Glomerular visceral epithelial cell (primary cell): Measurements from ENCODE around the gene SKIDA1.
A peak's percentile ranks its signal among the peaks of the same experiment; 100 is the strongest.
"Not testable (repeated sequence)": the region's sequence is repeated elsewhere in the genome, so short reads cannot be mapped to it uniquely, and the experiment has no call there.

Source experiments
- DNase-seq: peaks from one replicate; pipeline ENCODE4 v3.0.0-alpha.2; 2016; ENCODE audit errors: extremely low spot score

SKIDA1 gene

GRCh38 chr10:21525367-21526187 lies at the start of gene SKIDA1:
Gene SKIDA1 (minus strand): TSS chr10:21525682. CDS start chr10:21517822, 7,860 bp downstream.
- peak; percentile 85 for DNase-seq

- DNase-seq = not testable (repeated sequence)
Measured at GRCh38 chr10:21574514-21574913, 49.0 kb upstream of the SKIDA1 start.

GRCh38 chr10:21572578-21572977 lies 47.1 kb upstream of the SKIDA1 start:
- no peak for DNase-seq

GRCh38 chr10:21570761-21571521 lies 45.5 kb upstream of the SKIDA1 start:
- DNase-seq = no peak

- DNase-seq = not testable (repeated sequence)
Measured at GRCh38 chr10:21558984-21559383, 33.5 kb upstream of the SKIDA1 start.

GRCh38 chr10:21556527-21556926 lies 31.0 kb upstream of the SKIDA1 start:
- no peak for DNase-seq

GRCh38 chr10:21552638-21553037 lies 27.2 kb upstream of the SKIDA1 start:
- no peak for DNase-seq

GRCh38 chr10:21547246-21547645 lies 21.8 kb upstream of the SKIDA1 start:
- DNase-seq = no peak

- DNase-seq = not testable (repeated sequence)
Measured at GRCh38 chr10:21540701-21541100, 15.2 kb upstream of the SKIDA1 start.

GRCh38 chr10:21536874-21537273 lies 11.4 kb upstream of the SKIDA1 start:
- DNase-seq = no peak

GRCh38 chr10:21535976-21536375 lies 10.5 kb upstream of the SKIDA1 start:
- DNase-seq = not testable (repeated sequence)

GRCh38 chr10:21535494-21535965 lies 10.0 kb upstream of the SKIDA1 start:
- DNase-seq = no peak

GRCh38 chr10:21534604-21535493 lies 9.4 kb upstream of the SKIDA1 start:
- peak; percentile 38 for DNase-seq

GRCh38 chr10:21534280-21534586 lies 8.8 kb upstream of the SKIDA1 start:
- DNase-seq = no peak

GRCh38 chr10:21533467-21534279 lies 8.2 kb upstream of the SKIDA1 start, which contains the start of gene MLLT10:
Gene MLLT10 (plus strand): TSS chr10:21534232. CDS start chr10:21534645, 413 bp downstream.
- DNase-seq = peak; percentile 97

- no peak for DNase-seq
Measured at GRCh38 chr10:21532694-21533466, 7.4 kb upstream of the SKIDA1 start.

GRCh38 chr10:21531164-21531563 lies 5.7 kb upstream of the SKIDA1 start:
- DNase-seq = peak; percentile 21

GRCh38 chr10:21530641-21531040 lies 5.2 kb upstream of the SKIDA1 start:
- no peak for DNase-seq

GRCh38 chr10:21530168-21530567 lies 4.7 kb upstream of the SKIDA1 start:
- no peak for DNase-seq
